Stimulated activated CD8-positive, alpha-beta memory T cell treated with anti-CD3 and anti-CD28 coated beads, Interleukin-7, amount 100 ng/mL, for 24 hours (primary cell): ENCODE data around the gene HIRA.

Experiments
- DNase-seq: peaks from one replicate; pipeline ENCODE4 v3.0.0-alpha.2; 2020; ENCODE audit warnings: low read depth

HIRA gene

DNA sequence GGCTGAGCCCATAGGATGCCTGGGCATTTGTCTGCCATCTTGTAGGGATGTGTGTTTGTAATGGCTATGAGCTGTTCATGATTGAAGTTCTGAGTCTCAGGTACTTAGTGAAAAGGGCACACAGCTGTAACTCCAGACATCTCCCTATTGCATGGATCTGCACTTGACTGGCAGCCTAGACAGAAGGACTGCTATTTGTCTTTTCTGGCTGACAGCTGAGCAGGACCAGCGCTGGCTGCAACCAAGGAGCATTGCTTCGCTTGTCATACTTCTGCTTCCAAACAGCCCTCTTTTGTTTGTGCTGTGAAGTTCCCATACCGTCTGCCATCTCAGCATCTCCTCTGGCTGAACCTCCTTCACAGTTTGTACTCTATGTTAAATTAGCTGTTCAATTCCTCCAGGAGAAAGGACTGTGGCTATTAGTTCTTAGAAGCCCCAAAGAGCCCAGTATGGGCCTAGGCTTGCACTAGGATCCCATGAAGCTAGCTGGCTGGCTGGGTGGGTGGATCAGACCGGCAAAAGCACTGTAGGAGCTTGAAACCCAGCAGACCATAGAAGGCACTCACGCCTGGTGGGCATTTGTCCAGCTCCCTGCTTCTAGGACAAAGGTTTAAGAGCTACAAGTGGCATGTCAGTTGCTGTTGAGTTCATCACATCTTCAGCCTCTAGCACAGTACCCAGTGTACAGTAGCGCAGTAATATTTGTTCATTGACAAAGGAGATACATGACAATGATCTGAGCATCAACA is 20.4 kb downstream of the HIRA start:
- DNase-seq, result no peak

DNA sequence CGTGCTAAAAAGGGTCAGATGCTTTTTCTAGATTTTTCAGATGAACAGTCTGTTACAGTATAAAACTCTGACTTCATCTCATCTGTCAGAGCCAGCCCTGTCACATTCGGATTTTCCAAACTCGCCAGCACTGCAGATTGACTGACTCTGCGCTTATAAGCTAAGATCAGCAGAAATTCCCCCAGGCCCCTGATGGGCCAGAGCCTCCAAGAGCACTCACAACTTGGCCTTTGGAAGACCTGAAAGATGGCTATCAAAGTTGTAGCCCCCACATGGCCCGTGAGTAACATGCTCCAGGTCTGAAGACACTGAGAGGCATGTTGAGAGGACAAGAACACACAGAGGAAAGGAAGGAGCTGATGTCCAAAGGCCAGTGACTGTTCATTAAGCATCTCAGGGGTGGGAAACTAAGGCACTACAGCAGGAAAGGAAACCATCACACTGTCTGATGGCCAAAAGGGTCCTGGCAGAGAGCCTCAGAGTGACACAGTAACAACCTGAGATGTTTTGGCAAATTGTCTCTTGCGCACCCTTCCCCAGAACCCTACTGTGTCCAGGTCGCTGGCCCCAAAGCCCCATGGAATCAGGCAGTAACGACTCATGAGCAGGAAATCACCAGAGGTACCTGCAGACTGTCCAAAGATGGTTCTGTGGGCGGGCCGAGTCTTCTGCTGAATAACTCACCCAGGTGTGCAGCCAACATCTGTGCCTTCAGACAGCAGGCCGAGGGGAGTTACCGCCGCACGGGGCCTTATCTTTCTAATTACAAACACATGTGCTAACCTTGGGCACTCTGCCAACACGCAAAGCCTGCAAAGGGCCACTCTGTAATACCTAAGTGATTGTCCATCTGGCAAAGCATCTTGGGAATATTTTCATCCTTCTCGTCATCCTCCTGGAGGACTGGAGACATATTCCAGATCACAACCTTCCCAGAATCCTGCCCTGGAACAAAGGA is 23.6 kb downstream of the HIRA start:
- no peak for DNase-seq

DNA sequence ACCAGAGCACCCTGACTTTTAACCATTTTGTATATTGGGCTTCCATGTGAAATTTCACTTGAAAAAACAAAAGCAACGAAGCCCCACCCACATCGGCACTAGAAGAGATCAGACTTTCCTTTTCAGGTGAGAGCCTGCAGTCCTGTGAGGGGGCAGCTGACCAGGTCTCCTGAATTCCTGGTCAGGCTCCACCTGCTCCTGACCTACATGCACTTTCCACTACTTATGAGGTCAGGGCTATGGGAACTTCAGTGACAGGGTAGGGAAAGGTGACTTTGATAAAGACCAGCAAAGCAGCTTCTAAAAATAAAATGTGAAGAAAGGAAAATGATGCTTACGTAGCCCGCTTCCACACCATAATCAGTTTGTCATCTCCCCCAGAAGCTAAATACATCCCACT is 24.7 kb downstream of the HIRA start:
- no peak for DNase-seq

DNA sequence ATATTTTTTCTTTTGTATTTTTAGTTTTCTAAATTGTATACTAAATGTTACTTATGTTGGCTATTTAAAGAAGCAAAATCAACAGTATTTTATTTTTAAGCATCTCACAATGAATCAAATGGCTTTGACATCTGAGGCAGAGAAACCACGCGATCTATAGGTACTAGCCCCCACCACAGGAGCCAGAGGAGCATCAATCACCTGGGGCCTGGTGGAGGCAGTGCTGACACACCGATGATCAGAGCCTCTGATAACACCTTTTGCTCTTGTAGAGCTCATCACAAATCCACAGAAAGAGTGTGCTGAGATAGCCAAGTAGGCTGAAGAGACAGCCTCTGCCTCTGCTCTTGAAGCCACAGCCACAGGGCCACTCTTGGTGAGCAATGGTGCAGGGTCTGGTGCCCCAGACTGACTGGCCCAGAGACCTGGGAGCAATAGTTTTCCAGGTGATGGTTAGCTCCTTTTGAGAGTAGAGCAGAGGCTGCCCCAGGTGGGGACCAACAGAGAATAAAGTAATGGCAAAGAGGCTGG is 25.2 kb downstream of the HIRA start:
- DNase-seq, result no peak

DNA sequence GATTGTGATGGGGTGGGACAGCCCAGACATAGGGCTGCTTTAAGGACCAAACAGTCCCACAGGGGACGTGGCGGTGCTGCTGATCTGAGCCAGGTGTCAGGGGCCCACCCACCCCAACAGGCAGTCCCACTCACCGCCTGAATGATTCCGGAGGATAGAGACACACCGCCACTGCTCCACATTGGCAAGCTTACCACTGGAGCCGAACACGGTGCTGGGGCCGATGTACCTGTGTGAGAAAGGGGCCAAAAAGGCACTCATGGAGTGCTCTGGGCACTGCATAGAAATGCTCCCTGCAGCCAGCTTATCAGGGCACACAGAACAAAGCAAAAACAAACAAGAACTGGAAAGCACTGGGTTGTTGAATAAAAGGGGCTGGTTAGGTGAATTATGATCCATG is 25.9 kb downstream of the HIRA start:
- no peak for DNase-seq

DNA sequence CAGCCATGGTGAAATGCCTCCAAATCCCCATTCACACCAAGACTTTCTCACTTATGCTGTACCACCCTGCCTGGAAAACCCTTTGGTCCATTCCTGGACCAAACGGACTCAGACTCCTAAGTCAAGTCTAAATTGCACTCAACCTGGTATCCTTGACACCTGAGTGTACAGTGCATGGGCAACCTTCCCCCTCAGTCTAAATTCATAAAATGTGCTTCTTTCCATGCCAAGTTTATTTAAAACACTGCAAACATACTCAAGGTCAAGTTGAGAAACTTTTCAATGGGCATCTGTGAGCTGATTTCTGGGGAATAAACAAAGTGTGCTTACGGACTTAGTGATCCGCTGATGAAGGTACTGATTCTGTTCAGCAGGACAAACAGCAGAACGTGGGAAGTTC is 26.4 kb downstream of the HIRA start:
- no peak for DNase-seq

DNA sequence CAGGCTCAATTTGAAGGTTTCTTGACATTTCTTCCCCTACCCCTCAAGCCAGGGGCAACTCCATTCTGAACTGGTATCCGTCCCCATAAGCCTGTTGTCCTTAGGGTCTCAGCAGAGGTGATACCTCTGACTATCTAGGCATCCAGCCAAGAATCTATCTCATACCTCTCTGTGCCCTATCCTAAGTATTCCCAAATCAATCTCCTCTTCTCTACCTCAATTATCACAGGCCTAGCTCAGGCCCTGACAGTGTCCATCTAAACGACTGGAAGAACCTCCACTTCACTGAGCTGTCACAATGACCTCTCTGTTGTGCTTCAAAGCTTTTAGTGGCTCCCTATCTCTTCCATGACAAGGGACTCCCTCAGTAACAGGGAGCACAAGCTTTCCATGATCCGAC is 26.9 kb downstream of the HIRA start:
- no peak for DNase-seq

DNA sequence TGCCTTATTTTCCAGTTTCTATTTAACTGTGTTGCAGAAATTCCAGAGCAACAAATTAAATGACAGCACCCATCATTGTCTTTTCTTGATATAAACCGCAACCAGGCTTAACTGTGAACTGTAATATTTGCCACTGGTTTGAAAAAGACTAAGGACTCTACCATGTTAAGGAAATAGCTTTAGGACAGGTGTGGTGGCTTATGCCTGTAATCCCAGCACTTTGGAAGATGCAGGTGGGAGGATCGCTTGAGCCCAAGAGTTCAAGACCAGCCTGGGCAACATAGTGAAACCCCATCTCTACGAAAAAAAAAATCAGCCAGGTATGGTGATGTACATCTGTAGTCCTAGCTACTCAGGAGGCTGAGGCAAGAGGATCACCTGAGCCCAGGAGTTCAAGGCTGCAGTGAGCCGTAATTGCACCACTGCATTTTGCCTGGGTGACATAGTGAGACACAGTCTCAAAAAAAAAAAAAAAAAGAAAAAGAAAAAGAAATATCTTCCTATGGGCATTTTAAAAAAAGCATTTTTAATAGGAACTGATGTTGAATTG is 28.8 kb downstream of the HIRA start:
- DNase-seq, result no peak

DNA sequence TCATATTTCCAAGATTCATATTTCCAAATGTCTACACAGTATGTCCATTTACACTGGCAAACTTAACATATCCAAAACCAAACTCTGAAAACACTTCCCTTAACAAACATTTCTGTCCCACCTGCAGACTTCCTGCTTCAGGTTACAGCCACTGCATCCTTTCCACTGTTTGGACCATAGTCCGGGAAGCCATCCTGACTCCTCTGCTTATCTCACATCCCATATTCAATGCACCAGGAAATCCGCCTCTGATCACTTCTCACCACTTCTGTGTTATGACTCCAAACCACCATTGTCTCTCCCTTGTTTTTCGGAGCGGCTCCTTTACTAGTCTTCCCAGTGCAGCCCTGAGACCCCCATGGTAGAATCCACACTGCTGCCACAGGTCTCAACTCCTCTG is 30.1 kb downstream of the HIRA start:
- DNase-seq, result no peak

DNA sequence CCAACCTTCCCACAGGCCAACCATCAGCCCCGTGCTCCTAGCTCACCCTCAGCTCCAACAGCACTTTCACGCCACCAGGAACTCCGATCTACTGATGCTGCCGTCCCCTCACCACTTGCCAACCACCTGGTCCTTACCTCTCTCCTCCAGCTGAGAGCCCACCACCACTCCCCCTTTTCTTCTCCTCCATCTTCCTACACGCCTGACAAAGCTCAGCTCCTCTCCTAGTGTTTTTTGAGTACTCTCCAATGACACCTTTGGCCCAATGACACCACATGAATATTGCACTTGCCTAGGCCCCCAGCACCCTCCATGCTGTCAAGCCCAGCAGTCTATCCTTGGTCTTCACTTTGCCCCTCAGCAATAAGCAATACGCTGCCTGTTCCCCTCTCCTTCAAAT is 30.7 kb downstream of the HIRA start:
- no peak for DNase-seq

DNA sequence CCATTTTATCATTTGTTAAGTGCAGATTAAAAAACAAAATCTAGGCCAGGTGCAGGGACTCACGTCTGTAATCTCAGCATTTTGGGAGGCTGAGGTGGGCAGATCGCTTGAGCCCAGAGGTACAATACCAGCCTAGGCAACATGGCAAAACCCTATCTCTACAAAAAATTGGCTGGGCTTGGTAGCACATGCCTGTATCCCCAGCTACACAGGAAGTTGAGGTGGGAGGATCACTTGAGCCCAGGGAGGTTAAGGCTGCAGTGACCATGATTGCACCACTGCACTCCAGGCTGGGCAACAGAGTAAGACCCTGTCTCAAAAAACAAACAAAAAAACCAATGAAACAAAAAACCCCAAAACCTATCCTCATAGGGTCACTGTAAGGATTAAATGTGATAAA is 32.9 kb downstream of the HIRA start:
- DNase-seq, result no peak

DNA sequence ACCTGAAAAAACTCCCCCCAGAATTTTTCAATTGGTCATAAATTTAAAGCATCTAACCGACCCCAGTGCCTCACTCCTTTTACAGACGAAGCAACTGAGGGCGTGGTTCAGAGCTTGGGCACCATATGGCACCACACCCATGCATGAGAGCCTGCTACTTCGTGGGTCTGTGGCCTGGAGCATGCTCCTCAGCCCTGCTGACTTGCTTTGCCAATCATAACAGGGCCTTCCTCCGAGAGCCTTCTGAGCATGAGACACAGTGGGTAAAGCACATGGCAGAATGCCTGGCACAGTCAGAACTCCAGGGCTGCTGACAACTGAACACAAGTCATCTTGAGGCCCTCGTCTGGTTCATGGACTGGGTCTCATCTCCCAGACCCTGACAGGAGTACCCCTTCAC is 33.3 kb downstream of the HIRA start:
- no peak for DNase-seq

DNA sequence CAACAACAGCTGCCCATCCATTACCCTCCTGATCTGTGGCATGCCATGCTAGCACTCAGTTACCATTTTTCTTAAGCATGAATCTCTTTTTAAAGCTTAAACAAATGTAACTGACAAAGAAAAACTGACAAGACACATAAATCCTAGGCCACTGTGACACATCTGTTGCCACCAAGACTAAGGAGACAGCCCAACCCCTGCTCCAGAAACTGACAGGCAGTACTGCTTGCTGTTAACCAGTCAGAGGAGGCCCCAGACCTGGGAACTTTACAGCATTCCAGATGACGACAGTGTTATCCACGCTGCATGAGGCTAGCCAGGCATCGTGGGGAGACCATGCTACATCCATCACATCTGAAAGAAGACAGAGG is 33.8 kb downstream of the HIRA start:
- no peak for DNase-seq

DNA sequence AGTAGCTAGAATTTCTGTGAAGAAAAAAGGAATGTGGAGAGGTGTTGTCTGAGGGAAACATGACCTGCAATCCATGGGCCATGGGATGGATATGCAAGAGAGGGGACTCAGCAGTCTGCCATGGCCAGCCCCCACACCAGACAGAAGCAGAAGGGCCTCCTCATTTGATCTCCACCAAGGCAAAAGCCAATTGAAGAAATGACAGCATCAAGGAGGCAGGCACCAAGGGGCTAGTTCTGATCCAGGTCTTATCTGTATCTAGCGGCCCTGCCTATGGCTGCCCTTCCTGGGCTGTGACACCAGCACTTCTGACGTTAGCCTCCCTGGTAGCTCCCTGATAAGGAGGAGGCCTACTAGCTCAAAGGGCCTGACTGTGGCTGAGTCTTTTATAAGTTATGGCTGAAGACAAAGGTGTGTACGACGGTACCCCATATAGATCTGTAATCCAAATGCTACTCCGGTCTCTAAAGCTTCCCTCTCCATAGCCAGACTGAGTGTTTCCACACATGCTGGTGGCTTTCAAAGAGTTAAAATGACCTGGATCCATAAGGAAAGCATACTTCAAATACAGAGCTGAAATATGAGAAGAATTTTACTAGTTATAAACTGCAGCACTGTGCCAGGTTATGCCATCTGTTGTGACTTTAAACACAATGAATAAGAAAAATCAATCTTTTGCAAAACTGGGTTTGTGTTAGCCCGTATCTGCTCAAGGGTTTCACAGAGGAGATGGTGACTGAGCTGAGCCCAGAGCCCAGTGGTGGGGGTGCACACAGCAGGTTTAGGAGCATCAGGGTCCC is 34.4 kb downstream of the HIRA start:
- DNase-seq, result no peak

DNA sequence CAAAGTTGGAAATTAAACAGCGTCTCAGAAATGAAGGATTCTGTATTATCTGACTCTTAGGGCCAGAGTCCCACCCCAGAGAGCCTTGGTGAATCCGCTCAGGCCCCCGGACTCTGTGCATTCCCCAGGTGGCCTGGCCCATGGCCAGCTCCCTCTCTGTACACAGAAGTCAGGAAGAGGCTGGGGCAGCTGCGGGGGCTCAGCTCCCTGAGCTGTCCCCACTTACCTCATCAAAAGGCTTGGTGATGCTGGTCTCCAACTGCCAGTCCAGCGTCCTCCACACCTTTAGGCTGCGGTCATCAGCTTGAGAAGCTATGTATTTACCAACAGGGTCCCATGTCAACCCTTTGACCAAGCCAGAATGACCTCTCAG is 35.0 kb downstream of the HIRA start:
- DNase-seq, result no peak

DNA sequence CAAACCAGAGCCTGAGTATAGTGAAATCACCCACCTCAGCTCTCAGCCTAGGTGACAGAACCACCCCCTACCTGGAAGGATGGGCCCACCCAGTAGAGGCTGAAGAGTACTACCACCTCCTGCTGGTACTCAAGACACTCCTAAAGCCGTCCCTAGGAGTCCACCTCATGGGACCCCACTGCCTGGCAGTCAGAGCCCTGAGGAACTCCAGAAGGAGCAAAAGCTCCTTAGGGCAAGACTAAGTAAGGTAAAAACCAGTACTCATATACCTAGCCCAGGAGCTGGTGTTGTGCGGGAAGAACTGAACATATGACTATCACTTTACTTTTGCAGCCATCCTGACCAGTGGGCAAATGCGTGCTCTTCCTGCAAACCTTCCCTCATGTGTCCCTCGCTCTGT is 36.3 kb downstream of the HIRA start:
- DNase-seq, result no peak

DNA sequence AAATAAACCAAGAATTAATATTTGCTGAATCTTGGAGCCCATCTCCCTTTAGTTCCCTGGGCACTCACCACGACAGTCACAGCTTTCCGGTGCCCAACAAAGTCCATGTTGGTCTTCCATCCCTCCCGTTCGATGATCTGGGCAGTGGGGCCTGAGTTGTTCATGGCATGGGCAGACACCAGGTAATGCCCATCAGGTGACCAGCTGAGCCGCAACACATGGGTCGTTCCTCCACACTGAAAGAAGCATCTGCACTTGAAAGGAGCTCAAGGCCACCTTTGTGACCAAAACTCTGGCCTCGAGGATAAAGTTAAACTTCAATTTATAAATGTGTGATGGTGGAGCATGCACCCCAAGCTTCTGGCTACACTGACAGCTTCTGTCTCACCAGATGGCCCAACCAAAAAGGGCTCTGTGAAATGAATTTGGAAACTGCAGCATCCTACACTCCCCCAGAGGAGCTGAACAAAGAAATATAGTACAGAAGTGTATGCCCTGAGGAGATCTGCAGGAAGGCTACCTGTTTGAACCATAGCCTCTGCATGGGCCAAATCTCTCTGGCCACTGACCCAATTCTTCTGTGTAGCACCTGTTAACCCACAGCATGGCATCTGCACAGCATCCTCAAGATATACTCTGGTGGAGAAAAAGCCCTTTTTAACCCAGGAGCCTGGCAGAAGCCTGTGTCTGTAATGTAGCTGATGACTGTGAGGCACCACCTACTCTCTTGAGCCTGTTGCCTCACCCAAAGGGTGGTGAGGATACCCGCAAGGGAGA is 37.1 kb downstream of the HIRA start:
- no peak for DNase-seq

DNA sequence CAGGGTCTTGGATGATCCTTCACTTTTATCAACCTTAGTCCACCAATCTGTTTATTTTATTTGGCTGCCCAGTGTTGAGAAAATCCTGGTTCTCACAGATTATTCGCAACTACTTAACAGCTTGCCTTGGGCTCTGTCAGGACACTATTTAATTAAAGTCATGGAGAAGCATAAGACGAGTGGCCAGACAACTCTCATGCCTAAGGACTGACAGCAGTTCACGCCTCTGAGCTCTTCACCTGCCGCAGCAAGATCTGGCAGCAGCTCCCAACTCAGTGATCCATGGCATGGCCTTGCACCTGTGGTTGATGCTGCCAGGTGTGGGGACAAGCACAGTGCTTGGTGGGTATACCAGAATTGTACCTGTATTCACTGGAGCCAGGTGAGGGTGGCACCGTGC is 37.8 kb downstream of the HIRA start:
- DNase-seq, result no peak

DNA sequence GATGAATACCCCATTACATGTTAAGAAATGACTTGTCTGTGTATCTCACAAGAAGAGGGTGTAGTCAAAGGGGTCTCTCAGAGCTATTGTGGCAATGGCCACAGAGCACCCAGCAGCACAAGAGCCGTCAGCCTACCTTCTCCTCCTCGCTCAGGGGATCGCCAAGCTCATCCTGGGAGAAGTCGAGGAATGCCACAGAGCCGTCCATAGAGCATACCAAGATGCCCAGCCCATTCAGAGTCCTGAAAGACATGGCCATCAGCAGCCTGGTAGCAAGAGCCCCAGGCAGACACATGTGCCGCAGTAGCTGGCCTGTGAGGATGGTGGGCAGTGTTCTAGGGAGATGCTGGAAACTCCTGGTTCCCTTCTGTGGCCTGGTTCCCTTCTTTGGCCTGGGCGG is 44.0 kb downstream of the HIRA start:
- no peak for DNase-seq

DNA sequence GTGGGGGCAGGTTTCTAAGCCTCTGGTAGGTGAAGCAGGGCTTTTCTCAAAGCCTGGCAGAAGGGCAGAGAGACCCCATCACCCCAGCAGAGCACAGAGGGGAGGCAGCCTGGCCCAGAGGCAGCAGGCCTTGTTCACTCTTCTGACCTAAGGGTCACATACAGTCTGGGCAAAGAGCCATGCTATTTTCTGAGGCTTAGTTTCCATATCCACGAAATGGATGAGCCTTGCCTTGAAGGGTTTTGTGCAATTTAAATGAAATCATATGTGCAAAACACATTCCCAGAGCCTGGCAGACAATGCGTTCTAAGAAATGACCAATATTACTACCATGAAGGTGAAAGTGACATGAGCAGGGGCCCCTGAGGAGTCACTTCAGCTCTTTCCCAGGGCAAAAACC is 44.5 kb downstream of the HIRA start:
- DNase-seq, result no peak

DNA sequence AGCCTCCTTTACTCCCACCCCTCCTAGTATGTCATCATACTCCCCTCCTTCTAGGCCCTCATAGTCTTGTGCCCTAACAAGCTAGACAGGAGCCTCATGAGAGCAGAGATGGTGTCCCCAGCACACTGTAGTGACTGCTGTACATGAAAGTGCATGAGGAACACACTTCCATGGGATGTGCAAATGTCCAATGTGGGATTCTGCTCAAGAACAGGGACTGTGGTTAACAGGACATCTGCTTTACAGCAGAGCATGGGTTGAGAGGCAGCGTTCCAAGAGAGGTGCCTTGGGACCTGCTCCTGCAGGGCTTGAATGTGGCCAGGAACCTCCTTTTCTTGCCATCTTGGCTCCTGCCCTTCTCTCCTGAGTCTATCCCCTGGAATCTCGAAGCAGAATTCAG is 45.3 kb downstream of the HIRA start:
- no peak for DNase-seq
